Transverse colon (tissue), 4 donors: ENCODE results near the gene ZNF618.

Experiments used
- POLR2A ChIP-seq: fragments of 450-650 bp; IDR thresholded peaks from one replicate; pipeline ENCODE4 v1.6.1; 2016; ENCODE audit warnings: antibody characterized with exemption, mild to moderate bottlenecking, moderate library complexity
- POLR2AphosphoS5 ChIP-seq, 3 donors: sonication (generic); formaldehyde crosslinking; IDR thresholded peaks; one replicate each; pipeline ENCODE4 v1.6.1; 2016; ENCODE audit warnings: antibody characterized with exemption in 3 of 3
- TF ChIP-seq, protein P1 (sequence below), 5 experiments: fragments of 200-600 bp in 3 of 5; fragments of 450-650 bp in 2 of 5; sonication (generic) in 3 of 5; IDR thresholded peaks; 1 replicate in 2 of 5; 2 replicates in 3 of 5; pipeline ENCODE4 v1.5.1; 2016 to 2017; ENCODE audit warnings: antibody characterized with exemption in 5 of 5, inconsistent platforms in 3 of 5, mild to moderate bottlenecking in 2 of 5, moderate library complexity in 1 of 5

DNA sequence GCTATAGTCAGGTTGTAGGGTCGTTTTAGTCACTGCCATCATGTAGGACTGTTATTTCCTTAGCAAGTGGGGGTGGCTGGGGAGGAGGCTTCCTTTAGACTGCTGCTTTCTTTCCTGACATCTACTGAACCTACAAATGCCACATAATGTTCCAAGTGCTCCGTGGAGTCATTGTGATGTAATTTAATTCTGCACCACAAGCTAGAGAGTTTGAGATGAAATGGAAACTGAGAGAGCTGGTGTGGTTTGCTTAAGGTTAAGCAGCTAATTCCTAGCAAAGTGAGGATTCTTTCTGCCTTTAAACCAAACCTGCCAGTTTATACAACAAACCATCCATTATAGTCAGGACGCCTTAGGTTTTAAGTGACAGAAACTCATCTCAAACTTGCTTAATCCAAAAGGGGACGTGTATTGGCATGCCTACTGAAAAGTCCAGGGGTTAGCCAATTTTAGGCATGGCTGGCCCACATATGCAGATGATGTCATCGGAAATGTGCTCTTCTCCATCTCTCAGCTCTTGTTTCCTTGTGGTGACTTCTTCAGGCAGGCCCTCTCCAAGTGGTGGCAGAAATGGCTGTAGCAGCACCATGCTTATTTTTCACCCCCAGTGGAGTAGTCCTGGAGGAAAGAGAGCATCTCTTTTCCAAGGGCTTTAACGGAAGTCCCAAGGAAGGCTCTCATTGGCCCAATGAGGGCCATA, 30.5 kb downstream of the ZNF618 start:
- TF ChIP-seq POLR2AphosphoS5 (IDR thresholded peaks at IDR 0.05) (no peak), POLR2A (no peak)
- TF ChIP-seq, protein P1, sequence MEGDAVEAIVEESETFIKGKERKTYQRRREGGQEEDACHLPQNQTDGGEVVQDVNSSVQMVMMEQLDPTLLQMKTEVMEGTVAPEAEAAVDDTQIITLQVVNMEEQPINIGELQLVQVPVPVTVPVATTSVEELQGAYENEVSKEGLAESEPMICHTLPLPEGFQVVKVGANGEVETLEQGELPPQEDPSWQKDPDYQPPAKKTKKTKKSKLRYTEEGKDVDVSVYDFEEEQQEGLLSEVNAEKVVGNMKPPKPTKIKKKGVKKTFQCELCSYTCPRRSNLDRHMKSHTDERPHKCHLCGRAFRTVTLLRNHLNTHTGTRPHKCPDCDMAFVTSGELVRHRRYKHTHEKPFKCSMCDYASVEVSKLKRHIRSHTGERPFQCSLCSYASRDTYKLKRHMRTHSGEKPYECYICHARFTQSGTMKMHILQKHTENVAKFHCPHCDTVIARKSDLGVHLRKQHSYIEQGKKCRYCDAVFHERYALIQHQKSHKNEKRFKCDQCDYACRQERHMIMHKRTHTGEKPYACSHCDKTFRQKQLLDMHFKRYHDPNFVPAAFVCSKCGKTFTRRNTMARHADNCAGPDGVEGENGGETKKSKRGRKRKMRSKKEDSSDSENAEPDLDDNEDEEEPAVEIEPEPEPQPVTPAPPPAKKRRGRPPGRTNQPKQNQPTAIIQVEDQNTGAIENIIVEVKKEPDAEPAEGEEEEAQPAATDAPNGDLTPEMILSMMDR (IDR thresholded peaks at IDR 0.05): no peak
